ENCODE data around the gene CAV1. TPM values are rescaled to one million over a fixed set of nuclear protein-coding genes. Genes with fewer than 3 reads are reported as not detected.

CAV1 gene
- total RNA-seq, 2 experiments from 2014 or later: 0.13 to 0.38 TPM

GRCh38 chr7:116543664-116544063 is 18.8 kb downstream of the CAV1 start:
- no peak for DNase-seq
- POLR2A ChIA-PET: no interaction called here
- CTCF ChIA-PET: interaction anchor here (0.6 to 1.2 kb wide), 3 partner anchors 16 to 20 kb away, joined by 3 read pairs; no protein-coding TSS in a partner anchor
- no peaks in the 10 kb centered on the region for H3K9me3 Mint-ChIP-seq
- H3K4me1 Mint-ChIP-seq: no peaks in the 10 kb centered on the region
- peaks cover 14% of the 10 kb centered on the region for H3K27me3 Mint-ChIP-seq
- H3K4me3 Mint-ChIP-seq: no peak overlapping the region
- H3K36me3 Mint-ChIP-seq (ENCODE audit: low read depth): no peaks in the 10 kb centered on the region
- H3K27ac Mint-ChIP-seq: no peak overlapping the region

GRCh38 chr7:116544487-116544886 is 19.7 kb downstream of the CAV1 start:
- H3K4me1 Mint-ChIP-seq: no peaks in the 10 kb centered on the region
- POLR2A ChIA-PET: no interaction called here
- peaks cover 9% of the 10 kb centered on the region for H3K27me3 Mint-ChIP-seq
- DNase-seq: no peak
- CTCF ChIA-PET: interaction anchor here (1.2 kb wide), 2 partner anchors 18 to 21 kb away, joined by 3 read pairs; no protein-coding TSS in a partner anchor
- no peaks in the 10 kb centered on the region for H3K9me3 Mint-ChIP-seq
- H3K27ac Mint-ChIP-seq: no peak overlapping the region
- H3K4me3 Mint-ChIP-seq: no peak overlapping the region
- H3K36me3 Mint-ChIP-seq (ENCODE audit: low read depth): no peaks in the 10 kb centered on the region

GRCh38 chr7:116545411-116545993 is 20.7 kb downstream of the CAV1 start:
- DNase-seq: no peak
- Mint-ChIP-seq H3K4me3 (no peak overlapping the region), H3K4me1 (no peaks in the 10 kb centered on the region), H3K36me3 (ENCODE audit: low read depth) (no peaks in the 10 kb centered on the region), H3K9me3 (no peaks in the 10 kb centered on the region), H3K27ac (no peak overlapping the region), H3K27me3 (peaks cover 9% of the 10 kb centered on the region)
- POLR2A ChIA-PET: no interaction called here
- CTCF ChIA-PET: no interaction called here

GRCh38 chr7:116546054-116546453 is 21.2 kb downstream of the CAV1 start:
- Mint-ChIP-seq H3K27me3 (peaks cover 8% of the 10 kb centered on the region), H3K36me3 (ENCODE audit: low read depth) (no peaks in the 10 kb centered on the region), H3K27ac (no peak overlapping the region), H3K4me3 (no peak overlapping the region), H3K4me1 (no peaks in the 10 kb centered on the region), H3K9me3 (no peaks in the 10 kb centered on the region)
- no peak for DNase-seq
- ChIA-PET CTCF (no interaction called here), POLR2A (no interaction called here)

- no peaks in the 10 kb centered on the region for H3K36me3 Mint-ChIP-seq (ENCODE audit: low read depth)
- H3K27me3 Mint-ChIP-seq: peaks cover 6% of the 10 kb centered on the region
- no peak overlapping the region for H3K27ac Mint-ChIP-seq
- no peak overlapping the region for H3K4me3 Mint-ChIP-seq
- no peaks in the 10 kb centered on the region for H3K4me1 Mint-ChIP-seq
- no peaks in the 10 kb centered on the region for H3K9me3 Mint-ChIP-seq
- no peak for DNase-seq
- ChIA-PET POLR2A (no interaction called here), CTCF (interaction anchor here (0.7 to 1.1 kb wide), 2 partner anchors 21 to 38 kb away, joined by 3 to 5 read pairs; no protein-coding TSS in a partner anchor)
Observed at GRCh38 chr7:116546916-116547315, 22.1 kb downstream of the CAV1 start.

GRCh38 chr7:116547347-116547746 is 22.5 kb downstream of the CAV1 start:
- POLR2A ChIA-PET: no interaction called here
- no peak for DNase-seq
- no peaks in the 10 kb centered on the region for H3K9me3 Mint-ChIP-seq
- H3K27ac Mint-ChIP-seq: no peak overlapping the region
- CTCF ChIA-PET: interaction anchor here (1.1 kb wide), 1 partner anchor 21 kb away, joined by 5 read pairs; no protein-coding TSS in a partner anchor
- H3K36me3 Mint-ChIP-seq (ENCODE audit: low read depth): no peaks in the 10 kb centered on the region
- no peak overlapping the region for H3K4me3 Mint-ChIP-seq
- H3K27me3 Mint-ChIP-seq: peaks cover 6% of the 10 kb centered on the region
- H3K4me1 Mint-ChIP-seq: no peaks in the 10 kb centered on the region

GRCh38 chr7:116548506-116548905 is 23.7 kb downstream of the CAV1 start:
- H3K9me3 Mint-ChIP-seq: no peaks in the 10 kb centered on the region
- H3K4me3 Mint-ChIP-seq: no peak overlapping the region
- no peaks in the 10 kb centered on the region for H3K4me1 Mint-ChIP-seq
- H3K36me3 Mint-ChIP-seq (ENCODE audit: low read depth): no peaks in the 10 kb centered on the region
- DNase-seq: no peak
- H3K27me3 Mint-ChIP-seq: peaks cover 11% of the 10 kb centered on the region
- ChIA-PET CTCF (no interaction called here), POLR2A (no interaction called here)
- H3K27ac Mint-ChIP-seq: no peak overlapping the region

GRCh38 chr7:116549370-116549769 is 24.5 kb downstream of the CAV1 start:
- H3K27me3 Mint-ChIP-seq: peaks cover 18% of the 10 kb centered on the region
- H3K9me3 Mint-ChIP-seq: no peaks in the 10 kb centered on the region
- POLR2A ChIA-PET: no interaction called here
- H3K36me3 Mint-ChIP-seq (ENCODE audit: low read depth): no peaks in the 10 kb centered on the region
- no peak overlapping the region for H3K27ac Mint-ChIP-seq
- no peak overlapping the region for H3K4me3 Mint-ChIP-seq
- no peak for DNase-seq
- no peaks in the 10 kb centered on the region for H3K4me1 Mint-ChIP-seq
- CTCF ChIA-PET: no interaction called here

GRCh38 chr7:116551692-116552091 is 26.9 kb downstream of the CAV1 start:
- Mint-ChIP-seq H3K27ac (no peak overlapping the region), H3K4me1 (no peaks in the 10 kb centered on the region), H3K4me3 (no peak overlapping the region), H3K36me3 (ENCODE audit: low read depth) (no peaks in the 10 kb centered on the region), H3K9me3 (no peaks in the 10 kb centered on the region), H3K27me3 (peaks cover 20% of the 10 kb centered on the region)
- ChIA-PET POLR2A (interaction anchor here (1.4 kb wide), 1 partner anchor 28 kb away, joined by 3 read pairs; no protein-coding TSS in a partner anchor), CTCF (no interaction called here)
- no peak for DNase-seq

GRCh38 chr7:116552602-116553001 is 27.8 kb downstream of the CAV1 start:
- ChIA-PET CTCF (interaction anchor here (0.6 kb wide), 1 partner anchor 34 kb away, joined by 3 read pairs; no protein-coding TSS in a partner anchor), POLR2A (no interaction called here)
- no peaks in the 10 kb centered on the region for H3K4me1 Mint-ChIP-seq
- no peak overlapping the region for H3K4me3 Mint-ChIP-seq
- no peak overlapping the region for H3K27ac Mint-ChIP-seq
- DNase-seq: no peak
- H3K9me3 Mint-ChIP-seq: no peaks in the 10 kb centered on the region
- no peaks in the 10 kb centered on the region for H3K36me3 Mint-ChIP-seq (ENCODE audit: low read depth)
- peaks cover 26% of the 10 kb centered on the region for H3K27me3 Mint-ChIP-seq

GRCh38 chr7:116553168-116553964 is 28.5 kb downstream of the CAV1 start:
- H3K9me3 Mint-ChIP-seq: no peaks in the 10 kb centered on the region

GRCh38 chr7:116554436-116554835 is 29.6 kb downstream of the CAV1 start:
- no peak for DNase-seq
- Mint-ChIP-seq H3K27me3 (peaks cover 39% of the 10 kb centered on the region), H3K27ac (no peak overlapping the region), H3K4me1 (no peaks in the 10 kb centered on the region), H3K36me3 (ENCODE audit: low read depth) (no peaks in the 10 kb centered on the region), H3K4me3 (no peak overlapping the region), H3K9me3 (no peaks in the 10 kb centered on the region)
- POLR2A ChIA-PET: no interaction called here
- CTCF ChIA-PET: no interaction called here

More at GRCh38 chr7:116553168-116553964, 28.5 kb downstream of the CAV1 start:
- Mint-ChIP-seq H3K4me1 (no peaks in the 10 kb centered on the region), H3K27ac (no peak overlapping the region), H3K36me3 (ENCODE audit: low read depth) (no peaks in the 10 kb centered on the region), H3K27me3 (peaks cover 31% of the 10 kb centered on the region), H3K4me3 (no peak overlapping the region)
- ChIA-PET CTCF (no interaction called here), POLR2A (no interaction called here)
- no peak for DNase-seq

GRCh38 chr7:116554911-116555310 is 30.1 kb downstream of the CAV1 start:
- no peaks in the 10 kb centered on the region for H3K4me1 Mint-ChIP-seq
- H3K27ac Mint-ChIP-seq: no peak overlapping the region
- no peak for DNase-seq
- CTCF ChIA-PET: interaction anchor here (1.1 kb wide), 1 partner anchor 29 kb away, joined by 3 read pairs; no protein-coding TSS in a partner anchor
- H3K27me3 Mint-ChIP-seq: peaks cover 39% of the 10 kb centered on the region
- POLR2A ChIA-PET: no interaction called here
- no peaks in the 10 kb centered on the region for H3K9me3 Mint-ChIP-seq
- no peak overlapping the region for H3K4me3 Mint-ChIP-seq
- no peaks in the 10 kb centered on the region for H3K36me3 Mint-ChIP-seq (ENCODE audit: low read depth)

Data from activated CD4-positive, alpha-beta memory T cell treated with anti-CD3 and anti-CD28 coated beads, Interleukin-2, amount 10 ng/mL, durations not matched to agents 7 days and 5 days (primary cell).